Cerebellar nuclear complex (tissue), 1 donor: ENCODE measurements around the gene CBX7.

Source experiments
- DNase-seq, 2 experiments: peaks; one replicate each; lab custom pipeline; 2025; lab: John Stamatoyannopoulos, UW

Gene CBX7

DNA sequence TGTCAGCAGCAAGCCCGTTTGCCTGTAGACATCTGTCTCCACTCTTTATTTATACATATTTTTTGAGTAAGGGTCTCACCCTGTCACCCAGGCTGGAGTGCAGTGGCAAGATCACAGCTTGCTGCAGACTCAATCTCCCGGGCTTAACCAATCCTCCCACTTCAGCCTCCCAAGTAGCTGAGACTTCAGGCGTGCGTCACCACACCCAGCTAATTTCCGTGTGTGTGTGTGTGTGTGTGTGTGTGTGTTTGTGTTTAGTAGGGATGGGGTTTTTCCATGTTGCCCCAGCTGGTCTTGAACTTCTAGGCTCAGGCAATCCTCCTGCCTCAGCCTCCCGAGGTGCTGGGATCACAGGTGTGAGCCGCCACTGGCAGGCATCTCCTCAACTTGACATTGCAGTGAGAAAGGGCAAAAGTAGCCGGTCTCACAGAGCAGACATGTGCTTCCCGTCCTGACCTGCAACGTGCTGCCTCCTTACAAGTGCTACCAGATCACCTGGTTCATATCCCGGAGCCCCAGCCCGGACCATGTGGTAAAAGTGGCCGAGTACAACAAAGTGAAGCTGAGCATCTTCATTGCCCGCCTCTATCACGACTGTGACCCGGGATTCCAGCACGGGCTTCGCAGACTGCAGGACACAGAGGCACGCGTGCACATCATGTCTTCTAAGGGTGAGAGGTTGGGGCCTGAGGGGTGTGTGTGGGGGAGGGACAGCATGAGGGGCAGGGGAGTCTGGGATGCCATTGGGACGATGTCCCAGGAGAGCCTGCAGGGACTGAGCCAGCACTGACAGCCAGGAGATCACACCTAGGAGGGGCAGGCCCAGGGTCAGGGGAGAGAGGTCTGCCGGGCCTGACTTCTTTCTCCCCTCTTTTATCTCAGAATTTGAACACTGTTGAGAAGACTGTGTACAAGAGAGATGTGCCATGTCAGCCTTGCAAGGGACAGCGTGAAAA lies 61.1 kb downstream of the CBX7 start:
- DNase-seq = no peak

GRCh38 chr22:39090426-39091064 lies 61.9 kb downstream of the CBX7 start:
- DNase-seq = no peak

- DNase-seq = no peak
These were observed 62.6 kb downstream of the CBX7 start for GRCh38 chr22:39089928-39090327.

DNA sequence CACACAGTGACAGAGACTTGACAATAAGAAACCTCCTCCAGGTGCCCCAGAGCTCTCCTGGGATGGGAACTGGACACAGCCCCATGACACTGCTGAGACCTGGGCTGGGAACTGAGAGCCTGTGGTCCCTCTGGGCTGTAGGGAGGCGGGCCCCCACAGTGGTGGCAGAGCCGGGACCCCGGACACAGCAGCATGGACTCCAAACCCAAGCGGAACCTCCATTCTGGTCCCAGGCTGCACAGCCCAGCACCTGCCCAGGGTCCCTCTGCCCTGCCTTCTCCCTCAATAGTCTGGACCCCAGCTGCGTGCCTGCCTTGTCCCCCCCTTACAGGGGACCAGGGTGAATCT lies 63.8 kb downstream of the CBX7 start:
- no peak for DNase-seq

DNA sequence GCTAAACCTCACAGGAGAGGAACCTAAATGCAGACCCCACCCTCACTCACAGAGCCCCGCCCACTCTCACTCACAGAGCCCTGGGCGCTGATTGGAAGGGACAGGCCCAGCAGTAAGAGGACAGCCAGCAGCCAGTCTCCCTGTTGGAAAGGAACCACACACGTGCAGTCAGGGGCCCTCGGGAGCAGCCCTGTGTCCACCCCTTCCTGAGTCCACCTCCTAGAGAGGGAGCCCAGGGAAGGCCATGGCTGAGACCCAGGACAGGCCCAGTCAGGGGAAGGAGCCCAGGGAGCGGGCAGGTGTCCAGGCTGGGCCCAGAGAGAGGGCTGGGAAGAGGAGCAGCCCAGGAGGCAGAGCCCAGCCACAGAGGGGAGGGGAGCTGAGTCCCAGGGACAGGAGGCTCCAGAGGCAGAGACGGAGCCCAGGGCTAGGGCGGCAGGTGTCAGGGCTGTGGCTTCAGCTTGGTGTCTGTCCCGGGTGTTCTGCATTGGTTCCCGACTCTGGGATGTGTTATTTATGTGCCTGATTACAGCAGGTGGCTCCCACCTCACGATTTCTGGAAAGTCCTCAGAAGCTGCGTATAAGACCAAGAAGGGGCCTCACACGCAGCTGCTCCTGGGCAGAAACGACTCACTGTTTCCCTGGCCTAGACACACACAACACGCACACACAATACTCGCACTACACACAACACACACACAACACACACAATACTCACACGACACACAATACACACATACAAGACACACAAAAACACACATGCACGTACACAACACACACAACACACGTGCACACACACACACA lies 64.4 kb downstream of the CBX7 start:
- DNase-seq = no peak

DNA sequence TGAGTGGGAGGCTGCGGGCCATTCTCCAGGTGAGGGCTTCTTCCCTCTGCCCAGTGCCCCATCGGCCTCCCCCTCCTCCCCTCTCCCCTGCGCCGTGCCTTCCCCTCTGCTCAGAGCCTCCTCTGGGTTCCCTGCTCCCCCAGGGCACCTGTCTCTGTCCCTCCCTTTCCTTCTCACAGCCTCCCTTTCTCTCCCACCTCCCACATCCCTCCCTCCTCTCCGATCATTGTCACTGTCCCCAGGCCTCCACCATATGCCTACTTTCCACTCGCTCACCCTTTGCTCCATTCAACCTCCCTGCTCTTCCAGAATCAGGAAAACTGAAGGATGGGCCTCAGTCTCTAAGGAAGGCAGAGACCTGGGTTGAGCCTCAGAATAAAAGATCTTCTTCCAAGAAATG lies 65.4 kb downstream of the CBX7 start:
- DNase-seq = no peak

GRCh38 chr22:39084666-39085065 lies 67.8 kb downstream of the CBX7 start:
- DNase-seq = no peak

GRCh38 chr22:39083212-39084165 lies 69.0 kb downstream of the CBX7 start:
- DNase-seq = no peak

GRCh38 chr22:39081598-39081997 lies 70.9 kb downstream of the CBX7 start:
- DNase-seq = no peak

DNA sequence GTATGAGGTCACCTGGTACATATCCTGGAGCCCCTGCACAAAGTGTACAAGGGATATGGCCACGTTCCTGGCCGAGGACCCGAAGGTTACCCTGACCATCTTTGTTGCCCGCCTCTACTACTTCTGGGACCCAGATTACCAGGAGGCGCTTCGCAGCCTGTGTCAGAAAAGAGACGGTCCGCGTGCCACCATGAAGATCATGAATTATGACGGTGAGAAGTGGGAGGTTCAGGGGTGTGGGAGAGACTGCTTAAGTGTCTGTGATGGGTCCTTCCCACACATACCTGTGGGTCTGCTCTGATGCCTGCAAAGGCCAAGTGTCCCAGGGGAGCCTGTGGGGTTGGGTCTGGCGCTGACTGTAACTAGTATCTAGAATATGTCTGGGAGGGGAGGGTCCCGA lies 71.5 kb downstream of the CBX7 start:
- DNase-seq = no peak
